GM12878 (cell line): ENCODE measurements around the gene CAVIN2. TPM values are rescaled to one million over a fixed set of nuclear protein-coding genes. Genes with fewer than 3 reads are reported as not detected.

Source experiments
- ATAC-seq: fragments of 200-7000 bp; cut with Tn5 transposase; 3 replicates; pipeline ENCODE4 v1.9.1; 2020; ENCODE audit warnings: mild to moderate bottlenecking, moderate library complexity
- BruUV-seq: library from RNA; stranded (reverse); fragments of 400-500 nt; replicated peaks from 2 replicates; lab custom pipeline; 2021; lab: Mats Ljungman, UMichigan
- CTCF ChIA-PET: fragments of 300-600 bp; sonication (Branson Sonifier 250); formaldehyde crosslinking; extraction: SDS; loops from one replicate; lab custom pipeline; 2021; ENCODE audit warnings: inconsistent platforms; lab: Yijun Ruan, JAX
- POLR2A ChIA-PET: fragments of 350-600 bp; formaldehyde crosslinking; extraction: SDS; loops from one replicate; lab custom pipeline; 2021; ENCODE audit warnings: inconsistent platforms; lab: Charles Lee
- RAD21 ChIA-PET: fragments of 300-600 bp; sonication (Branson Sonifier 250); formaldehyde crosslinking; loops from one replicate; lab custom pipeline; 2023; ENCODE audit warnings: antibody characterized with exemption; ENCODE audit not compliant: unreplicated experiment; lab: Charles Lee
- SMC1A ChIA-PET: fragments of 300-600 bp; sonication (Branson Sonifier 250); formaldehyde crosslinking; loops from one replicate; lab custom pipeline; 2023; ENCODE audit not compliant: unreplicated experiment, uncharacterized antibody; lab: Charles Lee
- DNase-seq: peaks from one replicate; pipeline ENCODE4 v3.0.0-alpha.2; 2011; ENCODE audit warnings: low read depth, low spot score
- FAIRE-seq: peaks from 3 replicates; lab custom pipeline; 2011; peaks lifted over from hg19 to GRCh38; lab: Jason Lieb, UNC
- H2AFZ ChIP-seq: 2 replicates; pipeline ENCODE4 v1.6.0; 2011; ENCODE audit warnings: low read depth, low read length, control low read depth; ENCODE audit not compliant: control insufficient read depth
- H3K27ac ChIP-seq: 2 replicates; pipeline ENCODE4 v1.5.1; 2011; ENCODE audit warnings: control low read depth; ENCODE audit not compliant: control insufficient read depth, insufficient read depth
- H3K27me3 ChIP-seq, 2 experiments: replicated peaks in 1 of 2; 2 replicates each; pipeline versions ENCODE4 v1.6.0 to v1.6.1; 2011; ENCODE audit warnings: low read length in 1 of 2; ENCODE audit not compliant: control insufficient read depth in 2 of 2, insufficient read depth in 2 of 2
- H3K36me3 ChIP-seq, 2 experiments: 2 replicates each; pipeline ENCODE4 v1.5.1; 2011; ENCODE audit warnings: low read length in 1 of 2; ENCODE audit not compliant: control insufficient read depth in 2 of 2, insufficient read depth in 2 of 2
- H3K4me1 ChIP-seq: 2 replicates; pipeline ENCODE4 v1.6.1; 2011; ENCODE audit warnings: mild to moderate bottlenecking, low read length, moderate library complexity, mixed read lengths; ENCODE audit not compliant: control insufficient read depth, insufficient read depth
- H3K4me2 ChIP-seq: 2 replicates; pipeline ENCODE4 v1.6.0; 2011; ENCODE audit warnings: control low read depth; ENCODE audit not compliant: control insufficient read depth, insufficient read depth
- H3K4me3 ChIP-seq: fragments of 200-600 bp; sonication (generic); 2 replicates; pipeline ENCODE4 v1.5.1; 2016
- H3K79me2 ChIP-seq: 2 replicates; pipeline ENCODE4 v1.6.0; 2011; ENCODE audit warnings: low read length; ENCODE audit not compliant: control insufficient read depth, insufficient read depth
- H3K9ac ChIP-seq: 2 replicates; pipeline ENCODE4 v1.8.0; 2011; ENCODE audit warnings: low read length, control low read depth, mixed read lengths; ENCODE audit not compliant: control insufficient read depth, insufficient read depth
- H3K9me3 ChIP-seq: replicated peaks from 3 replicates; pipeline ENCODE4 v1.5.1; 2011; ENCODE audit warnings: mild to moderate bottlenecking, low read length; ENCODE audit not compliant: control insufficient read depth, insufficient read depth
- H4K20me1 ChIP-seq: 2 replicates; pipeline ENCODE4 v1.6.0; 2011; ENCODE audit not compliant: control insufficient read depth, insufficient read depth
- ASH2L ChIP-seq: fragments of 300-600, 200-600 bp; sonication (generic); IDR thresholded peaks from 2 replicates; pipeline ENCODE4 v1.6.1; 2017; ENCODE audit warnings: low read depth, mild to moderate bottlenecking, borderline replicate concordance
- CHD4 ChIP-seq: fragments of 200-600 bp; sonication (generic); IDR thresholded peaks from 2 replicates; pipeline ENCODE4 v1.6.1; 2016; ENCODE audit warnings: mild to moderate bottlenecking
- CREB1 ChIP-seq: IDR thresholded peaks from 2 replicates; pipeline ENCODE4 v1.6.1; 2012; ENCODE audit warnings: low read depth, mild to moderate bottlenecking, inconsistent platforms
- MYC ChIP-seq: IDR thresholded peaks from 2 replicates; pipeline ENCODE4 v1.6.1; 2011; ENCODE audit warnings: mild to moderate bottlenecking, low read length, moderate library complexity, inconsistent platforms; ENCODE audit not compliant: insufficient read depth, insufficient replicate concordance, insufficient read length, severe bottlenecking
- NR2F1 ChIP-seq: fragments of 450-650 bp; conservative IDR thresholded peaks from 2 replicates; pipeline ENCODE4 v1.6.1; 2017; ENCODE audit warnings: mild to moderate bottlenecking
- POLR2A ChIP-seq: IDR thresholded peaks from 2 replicates; pipeline ENCODE4 v1.6.1; 2011; ENCODE audit warnings: low read depth, mild to moderate bottlenecking, low read length
- POLR2AphosphoS2 ChIP-seq: IDR thresholded peaks from 2 replicates; pipeline ENCODE4 v1.6.1; 2011; ENCODE audit warnings: low read depth, mild to moderate bottlenecking, low read length, improper control_type of control experiment, moderate library complexity
- RB1 ChIP-seq: fragments of 450-650 bp; formaldehyde crosslinking; IDR thresholded peaks from 2 replicates; pipeline ENCODE4 v1.6.1; 2017; ENCODE audit warnings: mild to moderate bottlenecking, borderline replicate concordance
- SIN3A ChIP-seq: IDR thresholded peaks from 2 replicates; pipeline ENCODE4 v1.6.1; 2012; ENCODE audit warnings: low read depth, low read length, improper control_type of control experiment
- SMARCA5 ChIP-seq: fragments of 450-650 bp; IDR thresholded peaks from 2 replicates; pipeline ENCODE4 v1.6.1; 2017; ENCODE audit warnings: mild to moderate bottlenecking
- SRF ChIP-seq, 2 experiments: IDR thresholded peaks; 2 replicates each; pipeline ENCODE4 v1.6.1; 2011; ENCODE audit warnings: low read depth in 2 of 2, low read length in 2 of 2, mild to moderate bottlenecking in 1 of 2, moderate library complexity in 1 of 2
- TBL1XR1 ChIP-seq: IDR thresholded peaks from 2 replicates; pipeline ENCODE4 v1.6.1; 2012; ENCODE audit warnings: low read depth, low read length, improper control_type of control experiment
- TCF12 ChIP-seq: IDR thresholded peaks from 2 replicates; pipeline ENCODE4 v1.6.1; 2011; ENCODE audit warnings: low read depth, mild to moderate bottlenecking, low read length
- WRNIP1 ChIP-seq: IDR thresholded peaks from 2 replicates; pipeline ENCODE4 v1.6.1; 2011; ENCODE audit warnings: low read depth, low read length, improper control_type of control experiment, borderline replicate concordance
- ZNF622 ChIP-seq: fragments of 450-650 bp; IDR thresholded peaks from 2 replicates; pipeline ENCODE4 v1.6.1; 2017; ENCODE audit warnings: mild to moderate bottlenecking, inconsistent platforms
- ZSCAN29 ChIP-seq: fragments of 450-650 bp; IDR thresholded peaks from 2 replicates; pipeline ENCODE4 v1.6.1; 2017; ENCODE audit warnings: mild to moderate bottlenecking, moderate library complexity
- WGBS: methylation state at CpG from one replicate; pipeline ENCODE4 v1.1.6; 2016; ENCODE audit warnings: low lambda C conversion rate; ENCODE audit not compliant: insufficient replicate concordance, insufficient coverage; ENCODE audit errors: missing lambda C conversion rate; 5-methylcytosine and 5-hydroxymethylcytosine counted together
- in situ Hi-C: fragments of 300-500 bp; cut with MboI; formaldehyde crosslinking; loops from 9 replicates; pipeline ENCODE4 v1.14.3; 2018; ENCODE audit warnings: mixed read lengths
- intact Hi-C: fragments of 100-400 bp; cut with micrococcal nuclease; formaldehyde crosslinking; loops from one replicate; pipeline ENCODE4 v1.14.2; 2022; ENCODE audit not compliant: unreplicated experiment
- polyA plus RNA-seq, 11 experiments: library from polyadenylated mRNA; depleted of rRNA in 4 of 11; unstranded in 6 of 11; stranded (reverse) in 5 of 11; fragments of >200 nt; fragmentation: Nextera tagmentation in 4 of 11; fragmentation: Illumina TruSeq in 1 of 11; extraction: Ambion mirVana in 4 of 11; extraction: Trizol in 1 of 11; gene quantifications; 1 replicate in 1 of 11; 2 replicates in 10 of 11; pipeline versions ENCODE4 v1.2.1 to v1.2.3, GENCODE V29; 2011 to 2016; ENCODE audit warnings: inconsistent platforms in 2 of 11, missing spikeins in 2 of 11, low read depth in 1 of 11
- total RNA-seq, 4 experiments: library from RNA; depleted of rRNA in 3 of 4; stranded (reverse); fragments of >200 nt in 3 of 4; fragmentation: Illumina TruSeq in 1 of 4; extraction: Trizol in 1 of 4; gene quantifications; 2 replicates each; pipeline versions ENCODE4 v1.2.1 to v1.2.3, GENCODE V29; 2013 to 2021
- TF ChIP-seq, protein P1 (sequence below): fragments of 450-650 bp; formaldehyde crosslinking; IDR thresholded peaks from 2 replicates; pipeline ENCODE4 v1.5.0; 2022; ENCODE audit warnings: mild to moderate bottlenecking, missing genetic modification characterization
- TF ChIP-seq, protein P2 (sequence below): fragments of 450-650 bp; IDR thresholded peaks from 2 replicates; pipeline ENCODE4 v1.6.1; 2016; ENCODE audit warnings: mild to moderate bottlenecking
- TF ChIP-seq, protein P3 (sequence below): fragments of 450-650 bp; formaldehyde crosslinking; IDR thresholded peaks from 2 replicates; pipeline ENCODE4 v1.4.0; 2022; ENCODE audit warnings: mild to moderate bottlenecking, moderate library complexity

Gene CAVIN2
- total and polyA plus RNA-seq, 10 of the 15 experiments (the other 5 are each of a cell fraction or from before 2014, with no cell fraction given): not detected

DNA sequence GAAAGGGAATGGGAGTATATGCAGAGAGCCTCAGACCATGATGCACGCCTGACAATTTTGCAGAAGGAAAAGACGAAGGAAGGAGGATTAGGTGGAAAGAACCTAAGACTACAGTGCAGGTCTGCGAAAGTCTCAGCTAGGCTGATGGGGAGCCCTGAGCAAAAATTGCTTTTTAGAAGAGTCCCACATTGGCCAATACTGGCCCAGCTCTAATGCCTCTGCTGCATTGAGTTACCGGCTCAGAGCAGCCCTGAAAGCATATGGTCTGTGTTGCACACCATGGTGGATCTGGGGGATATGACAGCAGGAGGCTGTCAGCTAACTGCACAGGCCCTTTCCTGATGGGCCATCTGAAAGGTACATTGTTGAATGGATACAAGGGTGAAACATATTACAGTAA, 48.3 kb upstream of the CAVIN2 start:
- no peak overlapping the region for H3K27ac ChIP-seq
- CTCF ChIA-PET: interaction anchor here (1.2 kb wide), 1 partner anchor 268 kb away, joined by 9 read pairs; no protein-coding TSS in a partner anchor
- no peaks in the 10 kb centered on the region for H3K79me2 ChIP-seq
- H3K4me3 ChIP-seq: no peak overlapping the region
- FAIRE-seq (no peak), ATAC-seq (no peak), DNase-seq (no peak)
- no peak overlapping the region for H3K9ac ChIP-seq
- no peak overlapping the region for H3K4me2 ChIP-seq
- no peaks in the 10 kb centered on the region for H3K4me1 ChIP-seq
- no peaks in the 10 kb centered on the region for H4K20me1 ChIP-seq
- intact Hi-C loops (no loop called here), in situ Hi-C loops (no loop called here)
- POLR2A ChIA-PET: interaction anchor here (0.8 kb wide), 1 partner anchor 38 kb away, joined by 3 read pairs; no protein-coding TSS in a partner anchor
- H2AFZ ChIP-seq: no peak overlapping the region
- SMC1A ChIA-PET: interaction anchor here (0.9 to 3.0 kb wide), 3 partner anchors 20 to 267 kb away, joined by 3 to 11 read pairs (median 4); no protein-coding TSS in a partner anchor
- no peaks in the 10 kb centered on the region for H3K27me3 ChIP-seq
- no TSS peak for BruUV-seq
- 61% methylated on average over 4 of the region's 4 CpGs for WGBS
- no peaks in the 10 kb centered on the region for H3K36me3 ChIP-seq
- H3K9me3 ChIP-seq: no peaks in the 10 kb centered on the region
- RAD21 ChIA-PET: no interaction called here
- TF ChIP-seq ZNF622 (no peak), TCF12 (no peak), NR2F1 (no peak), POLR2A (no peak), MYC (no peak), POLR2AphosphoS2 (no peak), CREB1 (no peak), CHD4 (no peak), ASH2L (no peak), TBL1XR1 (no peak), WRNIP1 (no peak), SIN3A (no peak), ZSCAN29 (no peak), RB1 (no peak), SRF (IDR thresholded peaks at IDR 0.05; ENCODE audit: low read depth in 2 of 2, low read length in 2 of 2) (no peak), SMARCA5 (no peak)
- TF ChIP-seq, protein P1, sequence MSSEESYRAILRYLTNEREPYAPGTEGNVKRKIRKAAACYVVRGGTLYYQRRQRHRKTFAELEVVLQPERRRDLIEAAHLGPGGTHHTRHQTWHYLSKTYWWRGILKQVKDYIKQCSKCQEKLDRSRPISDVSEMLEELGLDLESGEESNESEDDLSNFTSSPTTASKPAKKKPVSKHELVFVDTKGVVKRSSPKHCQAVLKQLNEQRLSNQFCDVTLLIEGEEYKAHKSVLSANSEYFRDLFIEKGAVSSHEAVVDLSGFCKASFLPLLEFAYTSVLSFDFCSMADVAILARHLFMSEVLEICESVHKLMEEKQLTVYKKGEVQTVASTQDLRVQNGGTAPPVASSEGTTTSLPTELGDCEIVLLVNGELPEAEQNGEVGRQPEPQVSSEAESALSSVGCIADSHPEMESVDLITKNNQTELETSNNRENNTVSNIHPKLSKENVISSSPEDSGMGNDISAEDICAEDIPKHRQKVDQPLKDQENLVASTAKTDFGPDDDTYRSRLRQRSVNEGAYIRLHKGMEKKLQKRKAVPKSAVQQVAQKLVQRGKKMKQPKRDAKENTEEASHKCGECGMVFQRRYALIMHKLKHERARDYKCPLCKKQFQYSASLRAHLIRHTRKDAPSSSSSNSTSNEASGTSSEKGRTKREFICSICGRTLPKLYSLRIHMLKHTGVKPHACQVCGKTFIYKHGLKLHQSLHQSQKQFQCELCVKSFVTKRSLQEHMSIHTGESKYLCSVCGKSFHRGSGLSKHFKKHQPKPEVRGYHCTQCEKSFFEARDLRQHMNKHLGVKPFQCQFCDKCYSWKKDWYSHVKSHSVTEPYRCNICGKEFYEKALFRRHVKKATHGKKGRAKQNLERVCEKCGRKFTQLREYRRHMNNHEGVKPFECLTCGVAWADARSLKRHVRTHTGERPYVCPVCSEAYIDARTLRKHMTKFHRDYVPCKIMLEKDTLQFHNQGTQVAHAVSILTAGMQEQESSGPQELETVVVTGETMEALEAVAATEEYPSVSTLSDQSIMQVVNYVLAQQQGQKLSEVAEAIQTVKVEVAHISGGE (CRISPR knock-in tag): no peak
- TF ChIP-seq, protein P2, sequence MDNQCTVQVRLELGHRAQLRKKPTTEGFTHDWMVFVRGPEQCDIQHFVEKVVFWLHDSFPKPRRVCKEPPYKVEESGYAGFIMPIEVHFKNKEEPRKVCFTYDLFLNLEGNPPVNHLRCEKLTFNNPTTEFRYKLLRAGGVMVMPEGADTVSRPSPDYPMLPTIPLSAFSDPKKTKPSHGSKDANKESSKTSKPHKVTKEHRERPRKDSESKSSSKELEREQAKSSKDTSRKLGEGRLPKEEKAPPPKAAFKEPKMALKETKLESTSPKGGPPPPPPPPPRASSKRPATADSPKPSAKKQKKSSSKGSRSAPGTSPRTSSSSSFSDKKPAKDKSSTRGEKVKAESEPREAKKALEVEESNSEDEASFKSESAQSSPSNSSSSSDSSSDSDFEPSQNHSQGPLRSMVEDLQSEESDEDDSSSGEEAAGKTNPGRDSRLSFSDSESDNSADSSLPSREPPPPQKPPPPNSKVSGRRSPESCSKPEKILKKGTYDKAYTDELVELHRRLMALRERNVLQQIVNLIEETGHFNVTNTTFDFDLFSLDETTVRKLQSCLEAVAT: no peak
- TF ChIP-seq, protein P3, sequence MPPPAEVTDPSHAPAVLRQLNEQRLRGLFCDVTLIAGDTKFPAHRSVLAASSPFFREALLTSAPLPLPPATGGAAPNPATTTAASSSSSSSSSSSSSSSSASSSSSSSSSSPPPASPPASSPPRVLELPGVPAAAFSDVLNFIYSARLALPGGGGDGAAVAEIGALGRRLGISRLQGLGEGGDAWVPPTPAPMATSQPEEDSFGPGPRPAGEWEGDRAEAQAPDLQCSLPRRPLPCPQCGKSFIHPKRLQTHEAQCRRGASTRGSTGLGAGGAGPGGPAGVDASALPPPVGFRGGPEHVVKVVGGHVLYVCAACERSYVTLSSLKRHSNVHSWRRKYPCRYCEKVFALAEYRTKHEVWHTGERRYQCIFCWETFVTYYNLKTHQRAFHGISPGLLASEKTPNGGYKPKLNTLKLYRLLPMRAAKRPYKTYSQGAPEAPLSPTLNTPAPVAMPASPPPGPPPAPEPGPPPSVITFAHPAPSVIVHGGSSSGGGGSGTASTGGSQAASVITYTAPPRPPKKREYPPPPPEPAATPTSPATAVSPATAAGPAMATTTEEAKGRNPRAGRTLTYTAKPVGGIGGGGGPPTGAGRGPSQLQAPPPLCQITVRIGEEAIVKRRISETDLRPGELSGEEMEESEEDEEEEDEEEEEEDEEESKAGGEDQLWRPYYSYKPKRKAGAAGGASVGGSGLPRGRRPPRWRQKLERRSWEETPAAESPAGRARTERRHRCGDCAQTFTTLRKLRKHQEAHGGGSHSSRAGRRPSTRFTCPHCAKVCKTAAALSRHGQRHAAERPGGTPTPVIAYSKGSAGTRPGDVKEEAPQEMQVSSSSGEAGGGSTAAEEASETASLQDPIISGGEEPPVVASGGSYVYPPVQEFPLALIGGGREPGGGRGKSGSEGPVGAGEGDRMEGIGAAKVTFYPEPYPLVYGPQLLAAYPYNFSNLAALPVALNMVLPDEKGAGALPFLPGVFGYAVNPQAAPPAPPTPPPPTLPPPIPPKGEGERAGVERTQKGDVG (CRISPR knock-in tag): no peak
